Adrenal gland (tissue), 5 donors: ENCODE measurements around the gene EXOC6B.

Experiments
- CTCF ChIP-seq, 6 experiments: fragments of 450-650 bp in 4 of 6; fragments of 200-600 bp in 2 of 6; sonication (generic) in 1 of 6; IDR thresholded peaks; 1 replicate in 5 of 6; 2 replicates in 1 of 6; pipeline versions ENCODE4 v1.5.1 to v1.8.0; 2016 to 2021; ENCODE audit warnings: antibody characterized with exemption in 6 of 6, mild to moderate bottlenecking in 2 of 6, moderate library complexity in 1 of 6
- POLR2A ChIP-seq, 2 donors: fragments of 450-650 bp; IDR thresholded peaks; one replicate each; pipeline ENCODE4 v1.6.1; 2017; ENCODE audit warnings: antibody characterized with exemption in 2 of 2, mild to moderate bottlenecking in 2 of 2, moderate library complexity in 1 of 2
- donor health status: DM: no; HTN: no; CAD: no.

GRCh38 chr2:72276356-72276755 lies 549.5 kb downstream of the EXOC6B start:
- TF ChIP-seq CTCF (IDR thresholded peaks at IDR 0.05) (no peak), POLR2A (IDR thresholded peaks at IDR 0.05) (no peak)
